Measurements from ENCODE around the gene FABP7. TPM values are rescaled to one million over a fixed set of nuclear protein-coding genes. Genes with fewer than 3 reads are reported as not detected.

Gene FABP7
- total and polyA plus RNA-seq, 4 donors = not detected

DNA sequence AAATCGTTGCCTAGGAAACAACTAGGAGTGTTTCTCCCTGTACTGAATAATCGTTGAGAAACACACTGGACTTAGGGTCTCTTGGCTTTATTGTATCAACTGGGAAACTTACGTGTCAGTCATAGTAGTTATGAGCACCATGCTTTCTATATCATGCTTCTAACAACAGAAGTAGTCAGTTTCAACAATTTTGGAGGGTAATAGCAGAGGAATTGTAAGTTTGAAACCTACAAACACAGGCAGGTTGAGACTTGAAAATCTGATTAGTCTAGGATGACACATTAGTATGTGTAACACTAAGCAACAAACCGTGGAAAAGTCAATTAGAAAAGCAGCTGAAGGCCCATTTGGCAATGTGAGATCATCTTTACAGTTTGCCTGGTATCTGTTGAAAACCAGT, 43.9 kb upstream of the FABP7 start:
- Histone ChIP-seq H3K27ac (ENCODE audit: low read depth in 1 of 2, low read length in 2 of 2) (no peak overlapping the region), H3K9me3 (ENCODE audit: control insufficient read depth in 4 of 4, low read length in 3 of 4) (no peaks in the 10 kb centered on the region), H3K36me3 (ENCODE audit: control insufficient read depth in 4 of 4, insufficient read depth in 3 of 4, low read depth in 1 of 4, low read length in 3 of 4) (no peaks in the 10 kb centered on the region), H3K4me1 (ENCODE audit: control insufficient read depth in 4 of 4, insufficient read depth in 4 of 4, low read length in 3 of 4) (no peaks in the 10 kb centered on the region), H3K9ac (ENCODE audit: low read depth in 1 of 2, low read length in 2 of 2) (no peak overlapping the region), H3K27me3 (ENCODE audit: control insufficient read depth in 4 of 4, insufficient read depth in 4 of 4, low read length in 3 of 4) (no peaks in the 10 kb centered on the region), H3K4me3 (ENCODE audit: low read depth in 1 of 3, low read length in 3 of 3) (no peak overlapping the region)
- DNase-seq (ENCODE audit: low spot score) = no peak
- TF ChIP-seq RAD21 (IDR thresholded peaks at IDR 0.05) (no peak), TAF1 (conservative IDR thresholded peaks at IDR 0.05) (no peak)
- 82% methylated on average over 4 of the region's 4 CpGs for WGBS

DNA sequence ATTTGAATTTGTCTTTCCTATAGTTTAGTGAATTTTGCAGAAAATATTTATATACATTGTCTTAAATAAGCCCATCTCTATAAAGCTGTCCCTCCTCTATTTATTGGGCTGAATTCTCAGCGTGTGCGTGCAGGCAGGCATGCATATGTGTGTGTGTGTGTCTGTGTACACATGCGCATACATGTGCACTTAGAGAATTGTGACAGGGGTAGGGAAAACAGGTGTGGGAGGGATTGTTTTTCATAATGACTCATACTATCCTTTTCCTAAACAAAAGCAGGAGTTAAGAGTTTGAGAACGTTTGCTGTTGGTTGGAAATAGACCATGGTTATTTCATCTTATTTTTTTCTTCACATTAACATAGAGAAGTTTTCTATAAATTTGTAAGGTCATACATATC, 43.4 kb upstream of the FABP7 start:
- WGBS = 84% methylated on average over 4 of the region's 4 CpGs
- Histone ChIP-seq H3K36me3 (ENCODE audit: control insufficient read depth in 4 of 4, insufficient read depth in 3 of 4, low read depth in 1 of 4, low read length in 3 of 4) (no peaks in the 10 kb centered on the region), H3K4me3 (ENCODE audit: low read depth in 1 of 3, low read length in 3 of 3) (no peak overlapping the region), H3K27me3 (ENCODE audit: control insufficient read depth in 4 of 4, insufficient read depth in 4 of 4, low read length in 3 of 4) (no peaks in the 10 kb centered on the region), H3K9ac (ENCODE audit: low read depth in 1 of 2, low read length in 2 of 2) (no peak overlapping the region), H3K27ac (ENCODE audit: low read depth in 1 of 2, low read length in 2 of 2) (no peak overlapping the region), H3K9me3 (ENCODE audit: control insufficient read depth in 4 of 4, low read length in 3 of 4) (no peaks in the 10 kb centered on the region), H3K4me1 (ENCODE audit: control insufficient read depth in 4 of 4, insufficient read depth in 4 of 4, low read length in 3 of 4) (no peaks in the 10 kb centered on the region)
- no peak for DNase-seq (ENCODE audit: low spot score)
- TF ChIP-seq FOXA1 (IDR thresholded peaks at IDR 0.05) (no peak), HNF4A (conservative IDR thresholded peaks at IDR 0.05) (no peak), JUND (IDR thresholded peaks at IDR 0.05) (no peak)

DNA sequence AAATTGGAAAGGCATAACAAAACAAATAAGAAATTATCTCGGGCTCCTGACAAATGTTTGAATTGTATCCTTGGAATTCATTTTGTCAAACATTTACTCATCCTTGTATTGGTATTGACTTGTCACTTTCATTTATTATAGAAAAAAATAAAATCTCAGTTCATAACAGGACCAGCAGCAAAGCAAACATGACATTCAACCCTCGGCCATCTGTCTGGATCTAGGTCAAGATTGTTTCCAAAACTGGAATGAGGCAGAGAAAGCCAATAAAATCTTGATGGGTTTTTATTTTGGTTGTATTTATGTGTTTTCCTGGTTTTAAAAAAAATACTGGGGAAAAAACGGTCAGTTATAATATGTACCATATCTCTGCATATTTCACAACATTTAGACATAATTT, 42.9 kb upstream of the FABP7 start:
- Histone ChIP-seq H3K4me1 (ENCODE audit: control insufficient read depth in 4 of 4, insufficient read depth in 4 of 4, low read length in 3 of 4) (no peaks in the 10 kb centered on the region), H3K36me3 (ENCODE audit: control insufficient read depth in 4 of 4, insufficient read depth in 3 of 4, low read depth in 1 of 4, low read length in 3 of 4) (no peaks in the 10 kb centered on the region), H3K27me3 (ENCODE audit: control insufficient read depth in 4 of 4, insufficient read depth in 4 of 4, low read length in 3 of 4) (no peaks in the 10 kb centered on the region), H3K9ac (ENCODE audit: low read depth in 1 of 2, low read length in 2 of 2) (no peak overlapping the region), H3K27ac (ENCODE audit: low read depth in 1 of 2, low read length in 2 of 2) (no peak overlapping the region), H3K4me3 (ENCODE audit: low read depth in 1 of 3, low read length in 3 of 3) (no peak overlapping the region), H3K9me3 (ENCODE audit: control insufficient read depth in 4 of 4, low read length in 3 of 4) (no peaks in the 10 kb centered on the region)
- 31% methylated on average over 3 of the region's 3 CpGs for WGBS
- DNase-seq (ENCODE audit: low spot score) = no peak
- TF ChIP-seq, protein P1, sequence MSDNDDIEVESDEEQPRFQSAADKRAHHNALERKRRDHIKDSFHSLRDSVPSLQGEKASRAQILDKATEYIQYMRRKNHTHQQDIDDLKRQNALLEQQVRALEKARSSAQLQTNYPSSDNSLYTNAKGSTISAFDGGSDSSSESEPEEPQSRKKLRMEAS (IDR thresholded peaks at IDR 0.05) = no peak
- TF ChIP-seq NR2F2 (IDR thresholded peaks at IDR 0.05) (no peak), GABPA (IDR thresholded peaks at IDR 0.05 in 1 of 2, conservative IDR thresholded peaks at IDR 0.05 in 1 of 2) (no peak), JUND (IDR thresholded peaks at IDR 0.05) (no peak), RXRA (IDR thresholded peaks at IDR 0.05) (no peak), YY1 (IDR thresholded peaks at IDR 0.05) (no peak), FOXA1 (IDR thresholded peaks at IDR 0.05) (no peak), HNF4G (IDR thresholded peaks at IDR 0.05) (no peak), FOXA2 (IDR thresholded peaks at IDR 0.05) (no peak), SP1 (IDR thresholded peaks at IDR 0.05) (no peak), TAF1 (conservative IDR thresholded peaks at IDR 0.05) (no peak), RAD21 (IDR thresholded peaks at IDR 0.05) (no peak), HNF4A (conservative IDR thresholded peaks at IDR 0.05) (no peak), EGR1 (IDR thresholded peaks at IDR 0.05; ENCODE audit: low read depth in 2 of 2) (no peak)
- TF ChIP-seq, protein P2, sequence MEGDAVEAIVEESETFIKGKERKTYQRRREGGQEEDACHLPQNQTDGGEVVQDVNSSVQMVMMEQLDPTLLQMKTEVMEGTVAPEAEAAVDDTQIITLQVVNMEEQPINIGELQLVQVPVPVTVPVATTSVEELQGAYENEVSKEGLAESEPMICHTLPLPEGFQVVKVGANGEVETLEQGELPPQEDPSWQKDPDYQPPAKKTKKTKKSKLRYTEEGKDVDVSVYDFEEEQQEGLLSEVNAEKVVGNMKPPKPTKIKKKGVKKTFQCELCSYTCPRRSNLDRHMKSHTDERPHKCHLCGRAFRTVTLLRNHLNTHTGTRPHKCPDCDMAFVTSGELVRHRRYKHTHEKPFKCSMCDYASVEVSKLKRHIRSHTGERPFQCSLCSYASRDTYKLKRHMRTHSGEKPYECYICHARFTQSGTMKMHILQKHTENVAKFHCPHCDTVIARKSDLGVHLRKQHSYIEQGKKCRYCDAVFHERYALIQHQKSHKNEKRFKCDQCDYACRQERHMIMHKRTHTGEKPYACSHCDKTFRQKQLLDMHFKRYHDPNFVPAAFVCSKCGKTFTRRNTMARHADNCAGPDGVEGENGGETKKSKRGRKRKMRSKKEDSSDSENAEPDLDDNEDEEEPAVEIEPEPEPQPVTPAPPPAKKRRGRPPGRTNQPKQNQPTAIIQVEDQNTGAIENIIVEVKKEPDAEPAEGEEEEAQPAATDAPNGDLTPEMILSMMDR (IDR thresholded peaks at IDR 0.05; ENCODE audit: low read depth, low read length, missing input control) = no peak
- TF ChIP-seq, protein P3, sequence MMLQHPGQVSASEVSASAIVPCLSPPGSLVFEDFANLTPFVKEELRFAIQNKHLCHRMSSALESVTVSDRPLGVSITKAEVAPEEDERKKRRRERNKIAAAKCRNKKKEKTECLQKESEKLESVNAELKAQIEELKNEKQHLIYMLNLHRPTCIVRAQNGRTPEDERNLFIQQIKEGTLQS (IDR thresholded peaks at IDR 0.05) = no peak
- TF ChIP-seq, protein P4, sequence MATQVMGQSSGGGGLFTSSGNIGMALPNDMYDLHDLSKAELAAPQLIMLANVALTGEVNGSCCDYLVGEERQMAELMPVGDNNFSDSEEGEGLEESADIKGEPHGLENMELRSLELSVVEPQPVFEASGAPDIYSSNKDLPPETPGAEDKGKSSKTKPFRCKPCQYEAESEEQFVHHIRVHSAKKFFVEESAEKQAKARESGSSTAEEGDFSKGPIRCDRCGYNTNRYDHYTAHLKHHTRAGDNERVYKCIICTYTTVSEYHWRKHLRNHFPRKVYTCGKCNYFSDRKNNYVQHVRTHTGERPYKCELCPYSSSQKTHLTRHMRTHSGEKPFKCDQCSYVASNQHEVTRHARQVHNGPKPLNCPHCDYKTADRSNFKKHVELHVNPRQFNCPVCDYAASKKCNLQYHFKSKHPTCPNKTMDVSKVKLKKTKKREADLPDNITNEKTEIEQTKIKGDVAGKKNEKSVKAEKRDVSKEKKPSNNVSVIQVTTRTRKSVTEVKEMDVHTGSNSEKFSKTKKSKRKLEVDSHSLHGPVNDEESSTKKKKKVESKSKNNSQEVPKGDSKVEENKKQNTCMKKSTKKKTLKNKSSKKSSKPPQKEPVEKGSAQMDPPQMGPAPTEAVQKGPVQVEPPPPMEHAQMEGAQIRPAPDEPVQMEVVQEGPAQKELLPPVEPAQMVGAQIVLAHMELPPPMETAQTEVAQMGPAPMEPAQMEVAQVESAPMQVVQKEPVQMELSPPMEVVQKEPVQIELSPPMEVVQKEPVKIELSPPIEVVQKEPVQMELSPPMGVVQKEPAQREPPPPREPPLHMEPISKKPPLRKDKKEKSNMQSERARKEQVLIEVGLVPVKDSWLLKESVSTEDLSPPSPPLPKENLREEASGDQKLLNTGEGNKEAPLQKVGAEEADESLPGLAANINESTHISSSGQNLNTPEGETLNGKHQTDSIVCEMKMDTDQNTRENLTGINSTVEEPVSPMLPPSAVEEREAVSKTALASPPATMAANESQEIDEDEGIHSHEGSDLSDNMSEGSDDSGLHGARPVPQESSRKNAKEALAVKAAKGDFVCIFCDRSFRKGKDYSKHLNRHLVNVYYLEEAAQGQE (IDR thresholded peaks at IDR 0.05) = no peak
- TF ChIP-seq, protein P5, sequence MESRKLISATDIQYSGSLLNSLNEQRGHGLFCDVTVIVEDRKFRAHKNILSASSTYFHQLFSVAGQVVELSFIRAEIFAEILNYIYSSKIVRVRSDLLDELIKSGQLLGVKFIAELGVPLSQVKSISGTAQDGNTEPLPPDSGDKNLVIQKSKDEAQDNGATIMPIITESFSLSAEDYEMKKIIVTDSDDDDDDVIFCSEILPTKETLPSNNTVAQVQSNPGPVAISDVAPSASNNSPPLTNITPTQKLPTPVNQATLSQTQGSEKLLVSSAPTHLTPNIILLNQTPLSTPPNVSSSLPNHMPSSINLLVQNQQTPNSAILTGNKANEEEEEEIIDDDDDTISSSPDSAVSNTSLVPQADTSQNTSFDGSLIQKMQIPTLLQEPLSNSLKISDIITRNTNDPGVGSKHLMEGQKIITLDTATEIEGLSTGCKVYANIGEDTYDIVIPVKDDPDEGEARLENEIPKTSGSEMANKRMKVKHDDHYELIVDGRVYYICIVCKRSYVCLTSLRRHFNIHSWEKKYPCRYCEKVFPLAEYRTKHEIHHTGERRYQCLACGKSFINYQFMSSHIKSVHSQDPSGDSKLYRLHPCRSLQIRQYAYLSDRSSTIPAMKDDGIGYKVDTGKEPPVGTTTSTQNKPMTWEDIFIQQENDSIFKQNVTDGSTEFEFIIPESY (IDR thresholded peaks at IDR 0.05) = no peak

Measured in liver (tissue), 9 donors.